H9 (cell line): ENCODE results near the gene NEDD4L. TPM values are rescaled to one million over a fixed set of nuclear protein-coding genes. Genes with fewer than 3 reads are reported as not detected.

Experiments used
- DNase-seq: peaks from one replicate; pipeline ENCODE4 v3.0.0-alpha.2; 2017
- H2AFZ ChIP-seq: one replicate; pipeline ENCODE4 v1.6.1; 2013; ENCODE audit warnings: mild to moderate bottlenecking, low read length, control low read depth, moderate library complexity
- H2AK5ac ChIP-seq: 2 replicates; pipeline ENCODE4 v1.6.1; 2013; ENCODE audit warnings: low read length, control low read depth, mixed read lengths; ENCODE audit not compliant: insufficient read length
- H2BK120ac ChIP-seq: one replicate; pipeline ENCODE4 v1.6.1; 2013; ENCODE audit warnings: low read depth, mild to moderate bottlenecking, low read length, control low read depth, inconsistent platforms; ENCODE audit not compliant: poor library complexity, severe bottlenecking
- H2BK12ac ChIP-seq: 2 replicates; pipeline ENCODE4 v1.6.1; 2013; ENCODE audit warnings: low read length, control low read depth, mixed read lengths, low read depth; ENCODE audit not compliant: insufficient read length
- H2BK15ac ChIP-seq: 2 replicates; pipeline ENCODE4 v1.6.1; 2013; ENCODE audit warnings: low read depth, low read length, control low read depth
- H2BK20ac ChIP-seq: one replicate; pipeline ENCODE4 v1.6.1; 2013; ENCODE audit warnings: low read depth, mild to moderate bottlenecking, low read length, control low read depth, inconsistent platforms; ENCODE audit not compliant: poor library complexity, severe bottlenecking
- H2BK5ac ChIP-seq: 2 replicates; pipeline ENCODE4 v1.6.1; 2013; ENCODE audit warnings: low read length, control low read depth, mixed read lengths; ENCODE audit not compliant: insufficient read length
- H3K14ac ChIP-seq: 2 replicates; pipeline ENCODE4 v1.6.1; 2013; ENCODE audit warnings: low read length, control low read depth; ENCODE audit not compliant: insufficient read depth
- H3K18ac ChIP-seq: 2 replicates; pipeline ENCODE4 v1.6.1; 2013; ENCODE audit warnings: low read depth, mild to moderate bottlenecking, mixed read lengths, low read length, control low read depth; ENCODE audit not compliant: insufficient read length
- H3K23ac ChIP-seq: 2 replicates; pipeline ENCODE4 v1.6.1; 2013; ENCODE audit warnings: low read length, control low read depth, mixed read lengths, low read depth; ENCODE audit not compliant: insufficient read length
- H3K23me2 ChIP-seq: 2 replicates; pipeline ENCODE4 v1.6.1; 2013; ENCODE audit warnings: low read depth, mild to moderate bottlenecking, mixed read lengths, low read length, control low read depth; ENCODE audit not compliant: insufficient read length, poor library complexity, severe bottlenecking
- H3K27ac ChIP-seq: 2 replicates; pipeline ENCODE4 v1.5.1; 2013; ENCODE audit warnings: low read length, control low read depth, mixed read lengths, low read depth; ENCODE audit not compliant: insufficient read length
- H3K27me3 ChIP-seq: 2 replicates; pipeline ENCODE4 v1.6.1; 2013; ENCODE audit warnings: low read length, control low read depth, inconsistent platforms; ENCODE audit not compliant: insufficient read depth
- H3K4ac ChIP-seq: 2 replicates; pipeline ENCODE4 v1.6.1; 2013; ENCODE audit warnings: low read depth, mild to moderate bottlenecking, control low read depth, inconsistent platforms, low read length, moderate library complexity
- H3K4me1 ChIP-seq: 2 replicates; pipeline ENCODE4 v1.6.1; 2013; ENCODE audit warnings: low read length, control low read depth, inconsistent platforms; ENCODE audit not compliant: insufficient read depth
- H3K4me2 ChIP-seq: 2 replicates; pipeline ENCODE4 v1.6.1; 2013; ENCODE audit warnings: low read length, control low read depth, mixed read lengths; ENCODE audit not compliant: insufficient read length, insufficient read depth
- H3K56ac ChIP-seq: 2 replicates; pipeline ENCODE4 v1.6.1; 2013; ENCODE audit warnings: low read depth, mild to moderate bottlenecking, mixed read lengths, low read length, control low read depth; ENCODE audit not compliant: insufficient read length
- H3K79me1 ChIP-seq: 2 replicates; pipeline ENCODE4 v1.6.1; 2013; ENCODE audit warnings: low read depth, mild to moderate bottlenecking, moderate library complexity, low read length, control low read depth, inconsistent platforms; ENCODE audit not compliant: insufficient read depth, poor library complexity, severe bottlenecking
- H3K79me2 ChIP-seq: 2 replicates; pipeline ENCODE4 v1.6.1; 2013; ENCODE audit warnings: low read length, control low read depth, inconsistent platforms; ENCODE audit not compliant: insufficient read depth
- H3K9ac ChIP-seq: 2 replicates; pipeline ENCODE4 v1.6.1; 2013; ENCODE audit warnings: low read length, control low read depth, mixed read lengths; ENCODE audit not compliant: insufficient read length; ENCODE audit errors: extremely low read depth
- H3K9me3 ChIP-seq: one replicate; pipeline ENCODE4 v1.6.1; 2013; ENCODE audit warnings: low read depth, low read length, inconsistent platforms; ENCODE audit not compliant: control insufficient read depth
- H3T11ph ChIP-seq: one replicate; pipeline ENCODE4 v1.6.1; 2013; ENCODE audit warnings: mild to moderate bottlenecking, low read length, control low read depth, inconsistent platforms
- H4K20me1 ChIP-seq: one replicate; pipeline ENCODE4 v1.6.1; 2013; ENCODE audit not compliant: control insufficient read depth, insufficient read length, insufficient read depth
- H4K5ac ChIP-seq: 2 replicates; pipeline ENCODE4 v1.6.1; 2013; ENCODE audit warnings: low read depth, mild to moderate bottlenecking, mixed read lengths, low read length, control low read depth; ENCODE audit not compliant: insufficient read length
- H4K8ac ChIP-seq: replicated peaks from 2 replicates; pipeline ENCODE4 v1.6.1; 2013; ENCODE audit warnings: low read length, control low read depth, mixed read lengths, low read depth; ENCODE audit not compliant: insufficient read length
- H4K91ac ChIP-seq: 2 replicates; pipeline ENCODE4 v1.6.1; 2013; ENCODE audit warnings: low read depth, mild to moderate bottlenecking, moderate library complexity, mixed read lengths, low read length, control low read depth; ENCODE audit not compliant: insufficient read length
- H3K27ac Mint-ChIP-seq, 3 experiments: 2 replicates in 2 of 3; 3 replicates in 1 of 3; pipeline ENCODE4 v1.8.0; 2020 to 2021; ENCODE audit warnings: mixed read lengths in 3 of 3, mild to moderate bottlenecking in 1 of 3, moderate library complexity in 1 of 3
- H3K27me3 Mint-ChIP-seq: 2 replicates; pipeline ENCODE4 v1.8.0; 2021; ENCODE audit warnings: low read depth, mild to moderate bottlenecking, moderate library complexity, mixed read lengths
- H3K36me3 Mint-ChIP-seq, 3 experiments: 2 replicates in 2 of 3; 3 replicates in 1 of 3; pipeline ENCODE4 v1.8.0; 2020 to 2021; ENCODE audit warnings: low read depth in 3 of 3, mixed read lengths in 3 of 3; ENCODE audit not compliant: insufficient read depth in 1 of 3
- H3K4me1 Mint-ChIP-seq, 2 experiments: 2 replicates each; pipeline ENCODE4 v1.8.0; 2020; ENCODE audit warnings: mixed read lengths in 2 of 2
- H3K4me3 Mint-ChIP-seq, 2 experiments: 2 replicates in 1 of 2; 3 replicates in 1 of 2; pipeline ENCODE4 v1.8.0; 2020 to 2021; ENCODE audit warnings: mild to moderate bottlenecking in 2 of 2, mixed read lengths in 2 of 2, moderate library complexity in 1 of 2
- H3K9me3 Mint-ChIP-seq, 2 experiments: 2 replicates in 1 of 2; 3 replicates in 1 of 2; pipeline ENCODE4 v1.8.0; 2020; ENCODE audit warnings: mild to moderate bottlenecking in 2 of 2, mixed read lengths in 2 of 2, moderate library complexity in 1 of 2
- CTCF ChIP-seq: fragments of 200-600 bp; sonication (generic); conservative IDR thresholded peaks from 3 replicates; pipeline ENCODE4 v1.8.0; 2021; ENCODE audit warnings: antibody characterized with exemption, mild to moderate bottlenecking
- WGBS: extraction: QIAGEN DNeasy Blood & Tissue Kit; methylation state at CpG from one replicate; pipeline ENCODE4 v1.1.7; 2013; ENCODE audit warnings: missing lambda C conversion rate, low lambda C conversion rate, mixed read lengths; ENCODE audit not compliant: insufficient read length; ENCODE audit errors: extremely low coverage; 5-methylcytosine and 5-hydroxymethylcytosine counted together
- total RNA-seq: library from RNA; stranded (reverse); gene quantifications from 2 replicates; pipeline ENCODE4 v1.2.1, GENCODE V29; 2021

The NEDD4L gene
- total RNA-seq, 1 experiment from 2014 or later = 76.3 TPM

DNA sequence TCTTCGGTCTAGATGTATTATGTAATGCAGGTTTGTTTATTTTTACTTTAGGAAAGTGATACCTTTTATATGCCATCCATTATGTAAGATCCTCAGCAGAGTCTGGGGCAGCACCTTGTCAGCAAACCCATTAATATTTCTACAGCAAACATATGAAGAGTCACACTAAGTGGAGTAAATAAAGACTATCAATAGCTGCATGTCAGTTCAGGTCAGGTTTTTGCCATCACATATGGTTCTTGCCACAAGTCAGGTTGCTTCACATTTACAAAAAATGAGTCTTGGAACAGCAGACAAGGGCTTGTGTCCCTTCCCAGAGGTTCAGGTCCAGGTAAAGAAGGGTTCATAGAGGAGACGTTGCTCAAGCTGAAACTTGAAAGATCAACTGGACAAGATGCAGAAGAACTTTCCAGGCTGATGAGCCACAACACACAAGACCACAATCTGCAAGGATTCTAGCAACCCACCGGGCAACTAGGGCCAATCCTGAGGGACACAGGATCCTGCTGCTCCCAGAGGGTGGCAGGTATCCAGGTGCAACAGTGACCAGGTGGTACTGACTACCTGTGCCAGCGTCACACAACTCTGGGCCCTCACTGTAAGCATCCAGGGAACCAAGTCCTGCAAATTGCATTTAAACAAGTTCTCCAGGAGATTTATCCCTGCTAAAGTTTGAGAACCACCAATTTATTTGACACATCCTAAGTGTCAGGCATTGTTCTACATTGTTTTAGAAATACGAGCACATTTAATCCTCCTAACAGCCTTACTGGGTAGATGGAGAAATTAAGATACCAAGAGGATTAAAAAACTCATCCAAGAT, 369.0 kb downstream of the NEDD4L start:
- H3K23me2 ChIP-seq = no peaks in the 10 kb centered on the region
- no peak overlapping the region for H3K23ac ChIP-seq
- Mint-ChIP-seq H3K4me3 (no peak overlapping the region), H3K36me3 (no peaks in the 10 kb centered on the region), H3K4me1 (peaks cover 0 to 2% of the 10 kb centered on the region in 2 experiments; a peak in 1 of 4 replicates), H3K27ac (no peak overlapping the region; a peak in 1 of 7 replicates), H3K27me3 (no peaks in the 10 kb centered on the region), H3K9me3 (no peaks in the 10 kb centered on the region)
- no peak overlapping the region for H2BK15ac ChIP-seq
- no peak overlapping the region for H2BK5ac ChIP-seq
- H2AK5ac ChIP-seq = no peak overlapping the region
- no peak overlapping the region for H3K27ac ChIP-seq
- TF ChIP-seq CTCF = no peak
- H3K14ac ChIP-seq = no peak overlapping the region
- no peaks in the 10 kb centered on the region for H3K79me2 ChIP-seq
- no peaks in the 10 kb centered on the region for H3K9me3 ChIP-seq
- H2BK120ac ChIP-seq = no peak overlapping the region
- H2AFZ ChIP-seq = no peak overlapping the region
- no peak for DNase-seq
- H3K79me1 ChIP-seq = no peaks in the 10 kb centered on the region
- no peak overlapping the region for H3K56ac ChIP-seq
- no peak overlapping the region for H2BK20ac ChIP-seq
- H3K27me3 ChIP-seq = no peaks in the 10 kb centered on the region
- H3K4me1 ChIP-seq = no peaks in the 10 kb centered on the region
- WGBS = no CpG with 5 or more reads among the region's 5 CpGs
- no peak overlapping the region for H3K9ac ChIP-seq
- H4K91ac ChIP-seq = no peak overlapping the region
- no peak overlapping the region for H3K4me2 ChIP-seq
- no peak overlapping the region for H4K8ac ChIP-seq
- no peaks in the 10 kb centered on the region for H4K20me1 ChIP-seq
- H2BK12ac ChIP-seq = no peak overlapping the region
- no peak overlapping the region for H3K4ac ChIP-seq
- no peak overlapping the region for H4K5ac ChIP-seq
- no peak overlapping the region for H3K18ac ChIP-seq
- no peak overlapping the region for H3T11ph ChIP-seq
